ENCODE results near the gene ADCY5. TPM values are rescaled to one million over a fixed set of nuclear protein-coding genes. Genes with fewer than 3 reads are reported as not detected.

The ADCY5 gene
- total RNA-seq, 1 donor from 2014 or later: 0.07 TPM

GRCh38 chr3:123371426-123371825, 77.5 kb downstream of the ADCY5 start:
- DNase-seq (ENCODE audit: low read depth, low spot score): no peak

- no peak for DNase-seq (ENCODE audit: low read depth, low spot score)
Measured at GRCh38 chr3:123370819-123371218, 78.1 kb downstream of the ADCY5 start.

- DNase-seq (ENCODE audit: low read depth, low spot score): no peak
Measured at GRCh38 chr3:123369085-123369484, 79.8 kb downstream of the ADCY5 start.

GRCh38 chr3:123367467-123368154, 81.3 kb downstream of the ADCY5 start:
- no peak for DNase-seq (ENCODE audit: low read depth, low spot score)

GRCh38 chr3:123365450-123366143, 83.3 kb downstream of the ADCY5 start:
- no peak for DNase-seq (ENCODE audit: low read depth, low spot score)

- DNase-seq (ENCODE audit: low read depth, low spot score): no peak
Measured at GRCh38 chr3:123361071-123361470, 87.8 kb downstream of the ADCY5 start.

GRCh38 chr3:123357275-123357674, 91.6 kb downstream of the ADCY5 start:
- no peak for DNase-seq (ENCODE audit: low read depth, low spot score)

- no peak for DNase-seq (ENCODE audit: low read depth, low spot score)
Measured at GRCh38 chr3:123353850-123354233, 95.0 kb downstream of the ADCY5 start.

GRCh38 chr3:123353227-123353849, 95.6 kb downstream of the ADCY5 start:
- DNase-seq (ENCODE audit: low read depth, low spot score): no peak

GRCh38 chr3:123352134-123352554, 96.7 kb downstream of the ADCY5 start:
- DNase-seq (ENCODE audit: low read depth, low spot score): no peak

- DNase-seq (ENCODE audit: low read depth, low spot score): no peak
Measured at GRCh38 chr3:123351501-123351900, 97.4 kb downstream of the ADCY5 start.

GRCh38 chr3:123350971-123351370, 97.9 kb downstream of the ADCY5 start:
- no peak for DNase-seq (ENCODE audit: low read depth, low spot score)

GRCh38 chr3:123349566-123350435, 99.1 kb downstream of the ADCY5 start:
- DNase-seq (ENCODE audit: low read depth, low spot score): no peak

GRCh38 chr3:123349201-123349535, 99.7 kb downstream of the ADCY5 start:
- no peak for DNase-seq (ENCODE audit: low read depth, low spot score)

GRCh38 chr3:123348471-123349200, 100.3 kb downstream of the ADCY5 start:
- DNase-seq (ENCODE audit: low read depth, low spot score): no peak

- DNase-seq (ENCODE audit: low read depth, low spot score): no peak
Measured at GRCh38 chr3:123347691-123348264, 101.1 kb downstream of the ADCY5 start.

GRCh38 chr3:123347205-123347604, 101.7 kb downstream of the ADCY5 start:
- no peak for DNase-seq (ENCODE audit: low read depth, low spot score)

- DNase-seq (ENCODE audit: low read depth, low spot score): no peak
Measured at GRCh38 chr3:123346021-123346420, 102.9 kb downstream of the ADCY5 start.

GRCh38 chr3:123344907-123345594, 103.8 kb downstream of the ADCY5 start:
- DNase-seq (ENCODE audit: low read depth, low spot score): no peak
